DMS 273 treated with DMSO at 0.1 percent for 48 hours (cell line): ENCODE measurements around the gene GNPTAB.
"Not testable (repeated sequence)": the region's sequence is repeated elsewhere in the genome, so short reads cannot be mapped to it uniquely, and the experiment has no call there.

Experiments
- DNase-seq: peaks from one replicate; lab custom pipeline; 2025; lab: John Stamatoyannopoulos, UW

GNPTAB gene

DNA sequence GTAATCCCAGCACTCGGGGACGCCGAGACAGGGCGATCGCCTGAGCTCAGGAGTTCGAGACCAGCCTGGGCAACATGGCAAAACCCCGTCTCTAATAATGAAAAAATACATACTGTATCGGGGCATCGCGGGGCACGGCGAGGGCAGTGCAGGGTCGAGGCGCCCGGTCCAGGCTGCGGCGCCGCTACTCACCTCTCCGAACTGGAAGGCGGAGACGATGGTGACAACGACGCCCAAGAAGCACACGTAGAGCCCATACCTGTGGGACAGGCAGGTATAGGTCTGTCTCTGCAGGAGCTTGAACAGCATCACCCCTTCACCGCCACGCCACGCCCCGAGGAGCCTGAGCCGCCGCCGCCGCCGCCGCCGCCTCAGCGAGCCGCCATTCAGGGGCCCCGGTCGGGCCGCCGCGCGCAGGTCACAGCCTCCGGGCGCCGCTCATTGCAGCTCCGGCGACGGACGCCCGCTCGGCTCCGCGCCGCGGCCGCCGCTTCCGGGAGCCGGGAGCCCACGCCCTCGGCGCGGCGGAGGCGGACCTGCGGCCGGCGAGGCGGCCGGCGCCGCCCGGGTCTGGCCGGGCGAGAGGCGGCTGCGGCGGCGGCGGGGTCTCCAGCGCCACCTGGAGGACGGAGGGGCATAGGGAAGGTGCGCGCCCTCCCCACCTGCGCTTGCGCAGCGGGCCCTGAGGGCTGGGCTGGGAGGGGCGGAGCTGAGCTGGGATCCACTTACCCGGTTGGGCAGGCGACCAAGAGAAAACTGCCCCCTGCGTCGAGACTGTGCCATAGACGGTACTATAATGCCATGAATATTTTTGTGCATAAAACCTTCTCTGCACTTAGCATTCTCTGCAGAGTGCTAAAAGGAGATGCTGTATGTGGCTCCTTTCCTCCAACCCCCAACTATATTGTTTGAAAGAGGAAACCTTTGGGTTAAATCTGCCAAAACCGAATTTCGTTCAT, at the start of gene GNPTAB:
TSS of gene GNPTAB (minus strand) at position 593 of the 959 bp plus-strand sequence. CDS start at position 309, 284 bp downstream.
- peak; percentile 37 for DNase-seq

DNA sequence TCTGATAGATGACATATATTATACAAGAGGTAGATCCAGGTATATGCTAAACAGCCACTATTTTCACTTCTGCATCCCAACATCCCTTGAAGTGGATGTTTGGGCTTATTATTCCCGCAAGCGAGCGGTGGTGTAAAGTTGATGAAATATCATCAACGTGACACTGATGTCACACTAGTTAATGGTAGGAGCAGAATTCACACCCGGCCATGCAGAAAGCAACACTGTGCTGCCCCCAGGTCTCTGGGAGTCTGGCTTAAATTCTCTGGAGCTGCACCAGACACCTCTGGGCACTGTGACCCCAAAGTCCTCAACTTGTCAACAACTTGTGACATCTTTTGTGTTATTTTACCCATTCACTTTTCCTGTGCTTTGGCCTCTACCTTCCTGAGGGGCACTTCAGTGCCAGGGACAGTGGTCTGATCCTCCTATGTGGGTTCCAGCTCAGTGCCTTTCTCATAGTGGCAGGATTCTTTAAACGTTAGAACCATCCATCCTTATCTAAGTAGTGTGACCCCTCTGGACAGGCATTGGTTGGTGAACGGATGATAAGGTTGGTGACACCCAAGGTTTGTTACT, 47.6 kb upstream of the GNPTAB start:
- no peak for DNase-seq

GRCh38 chr12:101877806-101878242, 47.1 kb upstream of the GNPTAB start:
- DNase-seq = no peak

DNA sequence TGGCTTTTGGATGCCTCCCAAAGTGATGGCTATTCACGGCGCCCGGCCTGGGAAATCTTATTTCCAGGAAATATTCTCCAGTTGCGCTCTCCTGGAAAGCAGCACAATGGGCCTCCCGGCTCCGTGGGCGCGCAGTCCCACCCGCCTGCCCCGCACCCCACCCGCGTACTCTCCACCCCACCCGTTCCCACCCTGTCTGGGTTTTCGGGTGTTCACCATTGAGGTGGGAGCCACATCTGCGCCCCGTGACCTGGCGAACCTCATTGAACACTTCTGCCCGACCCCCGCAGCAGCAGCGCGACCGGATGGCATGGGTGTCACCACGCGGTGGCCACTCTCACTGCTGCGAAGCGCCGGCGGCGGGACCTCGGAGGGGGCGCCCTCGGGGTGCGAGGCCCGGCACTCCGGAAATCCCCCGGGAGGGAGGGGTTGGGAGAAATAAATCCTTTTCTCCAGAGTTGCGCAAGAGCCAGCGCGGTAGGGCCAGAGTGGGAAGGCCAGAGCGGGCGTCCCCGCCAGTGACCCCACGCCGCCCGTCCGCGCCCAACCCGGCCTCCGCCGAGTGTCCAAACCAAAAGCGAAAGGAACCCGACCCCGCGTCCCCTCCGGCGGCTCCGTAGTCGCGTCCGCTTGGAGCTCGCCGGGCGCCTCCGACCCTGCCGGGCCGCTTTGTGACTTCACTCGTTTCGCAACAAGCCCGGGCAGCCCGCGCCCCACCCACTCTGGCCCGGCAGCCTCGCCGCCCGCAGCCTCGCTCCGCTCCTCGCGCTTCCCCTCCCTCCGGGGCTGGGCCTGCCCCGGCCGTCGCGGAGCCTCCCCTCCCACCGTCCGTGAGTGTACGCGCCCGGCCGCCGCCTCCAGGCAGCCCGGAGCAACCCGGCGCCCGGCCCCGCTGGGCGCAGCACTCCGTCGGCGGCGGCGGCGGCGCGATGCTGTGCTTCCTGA, 46.4 kb upstream of the GNPTAB start, which contains the start of gene DRAM1:
TSS of gene DRAM1 (plus strand) at position 720 of the 945 bp plus-strand sequence. CDS start at position 930, 210 bp downstream.
- peak; percentile 12 for DNase-seq

DNA sequence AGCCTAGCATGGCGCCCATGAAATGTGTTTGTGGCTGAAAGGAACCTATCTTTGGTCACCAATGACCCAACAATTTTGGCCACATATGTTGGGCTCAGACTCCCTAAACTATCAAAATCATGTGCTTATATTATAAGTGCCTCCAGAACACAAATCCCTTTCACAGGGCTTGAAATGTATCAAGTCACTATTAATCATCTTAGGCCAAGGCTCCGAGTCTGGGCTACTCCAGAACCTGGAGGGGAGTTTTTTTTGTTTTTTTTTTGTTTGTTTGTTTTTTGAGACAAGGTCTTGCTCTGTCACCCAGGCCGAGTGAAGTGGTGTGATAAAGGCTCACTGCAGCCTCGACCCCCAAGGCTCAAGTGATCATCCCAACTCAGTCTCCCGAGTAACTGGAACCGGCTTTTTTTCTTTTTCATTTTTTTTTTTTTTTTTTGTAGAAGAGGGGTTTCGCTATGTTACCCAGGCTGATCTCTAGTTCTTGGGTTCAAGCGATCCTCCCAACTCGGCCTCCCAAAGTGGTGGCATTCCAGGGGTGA, 45.6 kb upstream of the GNPTAB start:
- DNase-seq = no peak

DNA sequence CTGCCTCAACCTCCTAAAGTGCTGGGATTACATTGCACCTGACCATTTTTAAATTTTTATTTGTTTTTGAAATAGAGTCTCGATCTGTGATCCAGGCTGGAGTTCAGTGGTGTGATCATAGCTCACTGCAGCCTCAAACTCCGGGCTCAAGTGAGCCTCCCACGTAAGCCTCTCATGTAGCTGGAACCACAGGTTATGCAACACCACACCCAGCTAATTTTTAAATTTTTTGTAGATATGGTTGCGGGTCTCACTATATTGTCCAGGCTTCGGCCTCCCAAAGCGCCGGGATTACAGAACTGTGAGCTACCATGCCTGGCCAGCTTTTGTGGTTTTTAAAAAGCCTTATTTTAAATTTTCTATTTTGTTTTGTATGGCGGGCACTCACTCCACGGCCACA, 44.4 kb upstream of the GNPTAB start:
- DNase-seq = no peak

GRCh38 chr12:101870925-101871324, 40.2 kb upstream of the GNPTAB start:
- no peak for DNase-seq

DNA sequence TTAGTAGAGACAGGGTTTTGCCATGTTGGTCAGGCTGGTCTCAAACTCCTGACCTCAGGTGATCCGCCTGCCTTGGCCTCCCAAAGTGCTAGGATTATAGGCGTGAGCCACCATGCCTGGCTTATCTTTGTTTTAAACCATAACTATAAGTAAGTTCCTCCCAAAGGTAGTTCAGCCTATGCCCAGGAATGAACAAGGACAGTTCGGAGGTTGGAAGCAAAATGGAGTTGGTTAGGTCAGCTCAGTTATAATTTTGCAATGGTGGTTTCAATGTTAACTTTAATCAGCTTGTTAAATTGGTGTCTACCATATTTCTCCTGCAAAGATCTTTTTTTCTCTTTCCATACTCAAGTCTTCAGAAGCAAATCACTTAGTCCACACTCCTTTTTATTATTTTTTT, 36.9 kb upstream of the GNPTAB start:
- DNase-seq = not testable (repeated sequence)

- no peak for DNase-seq
Measured at GRCh38 chr12:101866615-101867373, 36.0 kb upstream of the GNPTAB start.

GRCh38 chr12:101863981-101864380, 33.2 kb upstream of the GNPTAB start:
- DNase-seq = no peak

GRCh38 chr12:101862245-101862644, 31.5 kb upstream of the GNPTAB start:
- no peak for DNase-seq

GRCh38 chr12:101861688-101862087, 30.9 kb upstream of the GNPTAB start:
- DNase-seq = not testable (repeated sequence)

DNA sequence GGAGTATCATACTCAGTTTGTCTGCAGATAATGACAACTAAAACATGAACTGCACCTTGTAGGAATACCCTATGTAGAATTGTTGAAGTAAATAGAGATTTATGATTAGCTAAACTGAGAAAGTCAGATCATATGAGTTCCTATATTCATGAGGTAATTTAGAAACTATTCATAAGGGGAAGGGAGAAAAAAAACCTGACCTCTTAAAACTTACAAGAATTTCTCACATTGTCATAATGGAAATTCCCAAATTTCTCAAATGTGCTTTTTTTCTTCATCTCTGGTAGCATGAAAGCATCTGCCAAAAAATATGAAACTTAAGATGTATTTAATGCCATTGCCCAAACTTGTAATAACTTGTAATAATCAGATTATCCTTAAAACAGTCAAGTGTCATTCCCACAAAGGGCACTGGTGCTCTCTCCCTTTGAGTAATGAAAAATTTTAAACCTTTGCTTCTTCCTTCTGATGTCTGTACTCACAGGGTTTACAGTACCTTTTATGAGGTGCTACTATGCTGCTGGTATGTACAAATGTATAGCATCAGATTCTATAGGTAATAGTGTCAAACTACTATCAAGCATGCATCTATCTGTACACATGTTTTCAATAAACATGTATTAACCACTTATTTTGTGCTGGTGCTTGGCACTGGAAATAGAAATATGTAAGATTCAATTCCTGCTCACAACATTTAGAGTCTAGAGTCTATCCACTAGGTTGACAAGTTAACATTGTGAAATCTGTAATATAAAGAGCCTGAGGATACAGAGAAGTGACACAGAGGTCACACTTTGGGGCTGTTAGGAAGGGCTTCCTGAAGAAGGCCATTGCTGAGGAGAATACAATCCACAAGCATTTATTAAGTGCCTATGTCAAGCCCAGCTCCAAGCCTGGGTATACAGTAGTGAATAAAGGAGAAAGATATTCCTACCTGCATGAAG, 29.2 kb upstream of the GNPTAB start:
- no peak for DNase-seq

GRCh38 chr12:101858361-101858760, 27.6 kb upstream of the GNPTAB start:
- DNase-seq = no peak

GRCh38 chr12:101857043-101857558, 26.3 kb upstream of the GNPTAB start:
- DNase-seq = no peak

DNA sequence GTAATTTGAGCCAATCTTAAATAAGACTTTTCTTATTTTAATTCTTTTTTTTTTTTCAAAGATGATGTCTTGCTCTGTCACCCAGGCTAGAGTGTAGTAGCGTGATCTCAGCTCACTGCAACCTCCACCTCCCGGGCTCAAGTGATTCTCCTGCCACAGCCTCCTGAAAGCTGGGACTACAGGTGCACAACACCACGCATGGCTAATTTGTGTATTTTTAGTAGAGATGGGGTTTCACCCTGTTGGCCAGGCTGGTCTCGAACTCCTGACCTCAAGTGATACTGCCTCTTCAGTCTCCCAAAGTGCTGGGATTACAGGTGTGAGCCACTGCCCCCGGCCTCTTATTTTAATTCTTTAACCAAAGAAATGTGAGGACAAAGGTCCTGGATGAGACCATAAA, 25.9 kb upstream of the GNPTAB start:
- DNase-seq = not testable (repeated sequence)

GRCh38 chr12:101855976-101856375, 25.2 kb upstream of the GNPTAB start:
- DNase-seq = no peak

- no peak for DNase-seq
Measured at GRCh38 chr12:101855364-101855884, 24.7 kb upstream of the GNPTAB start.

- no peak for DNase-seq
Measured at GRCh38 chr12:101854747-101855146, 24.0 kb upstream of the GNPTAB start.
